B cell (primary cell): ENCODE data around the gene PSMC3IP. TPM values are rescaled to one million over a fixed set of nuclear protein-coding genes. Genes with fewer than 3 reads are reported as not detected.

ENCODE experiments used
- ATAC-seq: fragments of 200-7000 bp; cut with Tn5 transposase; one replicate; pipeline ENCODE4 v1.10.0; 2021; ENCODE audit warnings: low read depth, mild to moderate bottlenecking, moderate number of reproducible peaks, moderate library complexity
- CTCF ChIA-PET: fragments of 350-600 bp; sonication (Branson Sonifier 250); formaldehyde crosslinking; loops from one replicate; lab custom pipeline; 2021; ENCODE audit warnings: antibody characterized with exemption, inconsistent platforms; lab: Charles Lee
- POLR2A ChIA-PET: fragments of 350-600 bp; sonication (Branson Sonifier 250); formaldehyde crosslinking; loops from one replicate; lab custom pipeline; 2021; ENCODE audit warnings: antibody characterized with exemption; lab: Charles Lee
- DNase-seq: peaks from one replicate; pipeline ENCODE4 v3.0.0; 2013
- H2AFZ ChIP-seq: 2 replicates; pipeline ENCODE4 v1.6.1; 2012; ENCODE audit warnings: mild to moderate bottlenecking, low read depth, low read length; ENCODE audit not compliant: insufficient read depth, poor library complexity, severe bottlenecking
- H3K27ac ChIP-seq, 2 donors: 1 replicate in 1 of 2; 2 replicates in 1 of 2; pipeline ENCODE4 v1.5.1; 2012 to 2013; ENCODE audit warnings: low read length in 2 of 2, mild to moderate bottlenecking in 2 of 2, moderate library complexity in 1 of 2
- H3K27me3 ChIP-seq, 4 experiments: fragments of 200-600 bp in 1 of 4; sonication (generic) in 1 of 4; replicated peaks in 1 of 4; 1 replicate in 2 of 4; 2 replicates in 2 of 4; pipeline versions ENCODE4 v1.6.1 to v1.7.0; 2013 to 2016; ENCODE audit warnings: low read length in 3 of 4, mild to moderate bottlenecking in 2 of 4, mixed read lengths in 1 of 4, moderate library complexity in 1 of 4; ENCODE audit not compliant: insufficient read depth in 4 of 4, control insufficient read depth in 3 of 4; ENCODE audit errors: control extremely low read depth in 1 of 4
- H3K36me3 ChIP-seq, 2 experiments: replicated peaks in 1 of 2; 1 replicate in 1 of 2; 2 replicates in 1 of 2; pipeline versions ENCODE4 v1.6.1 to v1.7.1; 2013; ENCODE audit warnings: low read length in 1 of 2; ENCODE audit not compliant: insufficient read depth in 2 of 2, control insufficient read depth in 1 of 2; ENCODE audit errors: control extremely low read depth in 1 of 2, extremely low read depth in 1 of 2
- H3K4me1 ChIP-seq, 2 donors: fragments of 200-600 bp in 1 of 2; sonication (generic) in 1 of 2; 1 replicate in 1 of 2; 2 replicates in 1 of 2; pipeline versions ENCODE4 v1.5.1 to v1.6.1; 2013 to 2017; ENCODE audit warnings: low read length in 2 of 2; ENCODE audit not compliant: control insufficient read depth in 2 of 2, insufficient read depth in 2 of 2
- H3K4me2 ChIP-seq: replicated peaks from 2 replicates; pipeline ENCODE3; 2012; ENCODE audit warnings: mild to moderate bottlenecking, low read depth, low read length; ENCODE audit not compliant: poor library complexity, severe bottlenecking
- H3K4me3 ChIP-seq, 5 experiments: fragments of 200-600 bp in 1 of 5; sonication (generic) in 1 of 5; 1 replicate in 3 of 5; 2 replicates in 2 of 5; pipeline versions ENCODE4 v1.5.1 to v1.7.0; 2011 to 2016; ENCODE audit warnings: low read length in 4 of 5, mild to moderate bottlenecking in 4 of 5, low read depth in 2 of 5, control low read depth in 1 of 5, moderate library complexity in 1 of 5; ENCODE audit not compliant: insufficient read depth in 1 of 5; ENCODE audit errors: control extremely low read depth in 1 of 5, extremely low read depth in 1 of 5
- H3K79me2 ChIP-seq: fragments of 200-600 bp; sonication (generic); one replicate; pipeline ENCODE4 v1.6.0; 2016; ENCODE audit warnings: low read length; ENCODE audit not compliant: control insufficient read depth, insufficient read depth
- H3K9ac ChIP-seq: fragments of 200-600 bp; sonication (generic); 2 replicates; pipeline ENCODE4 v1.6.1; 2017; ENCODE audit warnings: mild to moderate bottlenecking, low read length, moderate library complexity
- H3K9me3 ChIP-seq, 3 donors: one replicate each; pipeline versions ENCODE4 v1.6.1 to v1.7.1; 2013; ENCODE audit warnings: low read length in 2 of 3; ENCODE audit not compliant: control insufficient read depth in 2 of 3, insufficient read depth in 1 of 3; ENCODE audit errors: control extremely low read depth in 1 of 3
- H4K20me1 ChIP-seq: 2 replicates; pipeline ENCODE4 v1.6.0; 2012; ENCODE audit warnings: mild to moderate bottlenecking, low read length; ENCODE audit not compliant: insufficient read depth, control insufficient read depth, poor library complexity, severe bottlenecking
- H3K27ac Mint-ChIP-seq: one replicate; pipeline ENCODE4 v1.8.0; 2021; ENCODE audit warnings: mixed read lengths
- H3K27me3 Mint-ChIP-seq: one replicate; pipeline ENCODE4 v1.8.0; 2021; ENCODE audit warnings: mixed read lengths
- H3K4me1 Mint-ChIP-seq: one replicate; pipeline ENCODE4 v1.8.0; 2021; ENCODE audit warnings: mixed read lengths
- H3K4me3 Mint-ChIP-seq: one replicate; pipeline ENCODE4 v1.8.0; 2021; ENCODE audit warnings: mixed read lengths
- H3K9me3 Mint-ChIP-seq: one replicate; pipeline ENCODE4 v1.8.0; 2022; ENCODE audit warnings: mixed read lengths; ENCODE audit not compliant: insufficient read depth
- CTCF ChIP-seq: fragments of 200-600 bp; IDR thresholded peaks from one replicate; pipeline ENCODE4 v1.8.0; 2022; ENCODE audit warnings: antibody characterized with exemption, mild to moderate bottlenecking
- EZH2 ChIP-seq: IDR thresholded peaks from 2 replicates; pipeline ENCODE4 v1.6.1; 2012; ENCODE audit warnings: borderline replicate concordance, low read depth, mild to moderate bottlenecking, moderate library complexity, low read length; ENCODE audit not compliant: insufficient read depth, poor library complexity, severe bottlenecking
- WGBS: methylation state at CpG from one replicate; pipeline ENCODE4 v1.1.5; 2013; ENCODE audit warnings: missing lambda C conversion rate; ENCODE audit not compliant: insufficient coverage; 5-methylcytosine and 5-hydroxymethylcytosine counted together
- intact Hi-C: fragments of 100-400 bp; cut with micrococcal nuclease; formaldehyde crosslinking; loops from one replicate; pipeline ENCODE4 v1.10.0; 2022
- polyA plus RNA-seq: library from polyadenylated mRNA; depleted of rRNA; stranded (reverse); fragments of >200 nt; gene quantifications from 2 replicates; pipeline ENCODE4 v1.2.3, GENCODE V29; 2012
- total RNA-seq, 2 donors: library from RNA; stranded (reverse); fragments of 120-200 nt in 1 of 2; gene quantifications; 1 replicate in 1 of 2; 2 replicates in 1 of 2; pipeline versions ENCODE4 v1.2.3 to v1.2.4, GENCODE V29; 2013 to 2022

The PSMC3IP gene
- total and polyA plus RNA-seq, 2 donors (not counting 1 experiment from before 2014, with no cell fraction given): 2.8 to 10.4 TPM

- Histone ChIP-seq H4K20me1 (no peaks in the 10 kb centered on the region), H2AFZ (peak overlapping the region; percentile 67), H3K27ac (no peak overlapping the region), H3K27me3 (no peaks in the 10 kb centered on the region), H3K4me1 (peaks cover 10 to 18% of the 10 kb centered on the region in 2 donors), H3K36me3 (peaks cover 0 to 21% of the 10 kb centered on the region in 2 experiments), H3K9ac (peak overlapping the region; percentile 47), H3K4me3 (peak overlapping the region in 3 of 5 experiments; percentile 3 to 43 (median 25)), H3K79me2 (no peaks in the 10 kb centered on the region), H3K4me2 (peak overlapping the region; percentile 59), H3K9me3 (no peaks in the 10 kb centered on the region)
- POLR2A ChIA-PET: no interaction called here
- intact Hi-C loops: no loop called here
- 16% methylated on average over 7 of the region's 9 CpGs for WGBS
- H3K9me3 Mint-ChIP-seq: no peaks in the 10 kb centered on the region
- DNase-seq (peak; percentile 51), ATAC-seq (peak; percentile 49)
- no peak overlapping the region for H3K27ac Mint-ChIP-seq
- CTCF ChIA-PET: interaction anchor here (0.6 to 1.9 kb wide), 8 partner anchors 12 to 203 kb away, joined by 3 to 7 read pairs (median 4); partner anchors contain the start of gene PLEKHH3
- peaks cover 21% of the 10 kb centered on the region for H3K4me1 Mint-ChIP-seq
- peak overlapping the region; percentile 60 for H3K4me3 Mint-ChIP-seq
- TF ChIP-seq CTCF (no peak), EZH2 (no peak)
- H3K27me3 Mint-ChIP-seq: no peaks in the 10 kb centered on the region
These were observed 41.1 kb upstream of the PSMC3IP start for GRCh38 chr17:42618442-42619150.

- ChIA-PET POLR2A (interaction anchor here (0.6 kb wide), 1 partner anchor 183 kb away, joined by 3 read pairs; no protein-coding TSS in a partner anchor), CTCF (interaction anchor here (1.2 to 1.9 kb wide), 6 partner anchors 40 to 204 kb away, joined by 3 to 7 read pairs (median 5); partner anchors contain the start of gene PLEKHH3)
- Mint-ChIP-seq H3K27me3 (no peaks in the 10 kb centered on the region), H3K9me3 (no peaks in the 10 kb centered on the region), H3K4me1 (peaks cover 21% of the 10 kb centered on the region), H3K27ac (peak overlapping the region; percentile 50), H3K4me3 (no peak overlapping the region)
- H4K20me1 ChIP-seq: no peaks in the 10 kb centered on the region
- no peaks in the 10 kb centered on the region for H3K9me3 ChIP-seq
- no peaks in the 10 kb centered on the region for H3K27me3 ChIP-seq
- DNase-seq (no peak), ATAC-seq (no peak)
- intact Hi-C loops: no loop called here
- no peak overlapping the region for H3K9ac ChIP-seq
- TF ChIP-seq EZH2: no peak
- TF ChIP-seq CTCF: no peak
- 71% methylated on average over 4 of the region's 4 CpGs for WGBS
- peaks cover 0 to 22% of the 10 kb centered on the region in 2 experiments for H3K36me3 ChIP-seq
- no peaks in the 10 kb centered on the region for H3K79me2 ChIP-seq
- H3K4me1 ChIP-seq: peaks cover 10 to 18% of the 10 kb centered on the region in 2 donors
- no peak overlapping the region for H3K4me3 ChIP-seq
- H3K27ac ChIP-seq: no peak overlapping the region
- H2AFZ ChIP-seq: peak overlapping the region; percentile 67
- H3K4me2 ChIP-seq: peak overlapping the region; percentile 59
These were observed 40.5 kb upstream of the PSMC3IP start for GRCh38 chr17:42617956-42618431.
